Head of caudate nucleus (tissue), 42 donors: ENCODE results near the gene ITGB7.
"Not testable (repeated sequence)": the region's sequence is repeated elsewhere in the genome, so short reads cannot be mapped to it uniquely, and the experiment has no call there.

ENCODE experiments used
- DNase-seq, 42 donors: peaks; one replicate each; pipeline versions ENCODE4 v3.0.0 to v3.0.0-alpha.2; 2020 to 2021; ENCODE audit warnings: mixed read lengths in 7 of 42
- intact Hi-C: fragments of 100-400 bp; cut with DNase I; formaldehyde crosslinking; loops from one replicate; pipeline ENCODE4 v1.15.0; 2022

ITGB7 gene

GRCh38 chr12:53205747-53206419 is 1.2 kb downstream of the ITGB7 start:
- DNase-seq: no peak
- intact Hi-C loops: no loop called here

GRCh38 chr12:53204351-53204750 is 2.7 kb downstream of the ITGB7 start:
- intact Hi-C loops: no loop called here
- DNase-seq: no peak

- intact Hi-C loops, DNase-seq: not testable (repeated sequence)
Observed at GRCh38 chr12:53202316-53202715, 4.7 kb downstream of the ITGB7 start.

GRCh38 chr12:53201639-53202038 is 5.4 kb downstream of the ITGB7 start:
- intact Hi-C loops: no loop called here
- DNase-seq: no peak

GRCh38 chr12:53201177-53201541 is 5.9 kb downstream of the ITGB7 start:
- no peak for DNase-seq
- intact Hi-C loops: no loop called here

- intact Hi-C loops: no loop called here
- DNase-seq: no peak
Observed at GRCh38 chr12:53200458-53201176, 6.4 kb downstream of the ITGB7 start.

- intact Hi-C loops: no loop called here
- no peak for DNase-seq
Observed at GRCh38 chr12:53200107-53200457, 7.0 kb downstream of the ITGB7 start.

- no peak for DNase-seq
- intact Hi-C loops: no loop called here
Observed at GRCh38 chr12:53199700-53200099, 7.4 kb downstream of the ITGB7 start.

GRCh38 chr12:53198486-53199110 is 8.5 kb downstream of the ITGB7 start:
- intact Hi-C loops: no loop called here

GRCh38 chr12:53197011-53197640 is 9.9 kb downstream of the ITGB7 start:
- DNase-seq: no peak
- intact Hi-C loops: no loop called here

More at GRCh38 chr12:53198486-53199110, 8.5 kb downstream of the ITGB7 start:
- DNase-seq: no peak

GRCh38 chr12:53196486-53196885 is 10.6 kb downstream of the ITGB7 start:
- DNase-seq: no peak
- intact Hi-C loops: no loop called here

GRCh38 chr12:53195516-53196420 is 11.3 kb downstream of the ITGB7 start:
- no peak for DNase-seq
- intact Hi-C loops: no loop called here

- intact Hi-C loops: no loop called here
- DNase-seq: no peak
Observed at GRCh38 chr12:53194973-53195372, 12.1 kb downstream of the ITGB7 start.

- intact Hi-C loops: no loop called here
- no peak for DNase-seq
Observed at GRCh38 chr12:53193985-53194716, 12.9 kb downstream of the ITGB7 start.

- intact Hi-C loops: no loop called here
Observed at GRCh38 chr12:53193040-53193439, 14.0 kb downstream of the ITGB7 start.

GRCh38 chr12:53192531-53193021 is 14.5 kb downstream of the ITGB7 start:
- intact Hi-C loops: no loop called here
- DNase-seq: no peak

More at GRCh38 chr12:53193040-53193439, 14.0 kb downstream of the ITGB7 start:
- no peak for DNase-seq

GRCh38 chr12:53191885-53192530 is 15.0 kb downstream of the ITGB7 start:
- no peak for DNase-seq
- intact Hi-C loops: no loop called here
